Measurements from ENCODE around the gene PIP5K1B.

PIP5K1B gene

GRCh38 chr9:68738358-68738757 is 33.3 kb downstream of the PIP5K1B start:
- no peak for DNase-seq (ENCODE audit: low read depth in 2 of 2)

- DNase-seq (ENCODE audit: low read depth in 2 of 2) = no peak
Observed at GRCh38 chr9:68739621-68740174, 34.7 kb downstream of the PIP5K1B start.

GRCh38 chr9:68740561-68740960 is 35.5 kb downstream of the PIP5K1B start:
- DNase-seq (ENCODE audit: low read depth in 2 of 2) = no peak

- no peak for DNase-seq (ENCODE audit: low read depth in 2 of 2)
Observed at GRCh38 chr9:68741234-68741633, 36.2 kb downstream of the PIP5K1B start.

GRCh38 chr9:68741704-68742332 is 36.8 kb downstream of the PIP5K1B start:
- DNase-seq (ENCODE audit: low read depth in 2 of 2) = no peak

GRCh38 chr9:68742333-68742730 is 37.3 kb downstream of the PIP5K1B start:
- DNase-seq (ENCODE audit: low read depth in 2 of 2) = no peak

- DNase-seq (ENCODE audit: low read depth in 2 of 2) = no peak
Observed at GRCh38 chr9:68744426-68744825, 39.4 kb downstream of the PIP5K1B start.

GRCh38 chr9:68746525-68746924 is 41.5 kb downstream of the PIP5K1B start:
- DNase-seq (ENCODE audit: low read depth in 2 of 2) = no peak

- no peak for DNase-seq (ENCODE audit: low read depth in 2 of 2)
Observed at GRCh38 chr9:68747043-68747533, 42.0 kb downstream of the PIP5K1B start.

- DNase-seq (ENCODE audit: low read depth in 2 of 2) = no peak
Observed at GRCh38 chr9:68749135-68749534, 44.1 kb downstream of the PIP5K1B start.

- DNase-seq (ENCODE audit: low read depth in 2 of 2) = no peak
Observed at GRCh38 chr9:68749579-68750159, 44.6 kb downstream of the PIP5K1B start.

GRCh38 chr9:68750255-68750654 is 45.2 kb downstream of the PIP5K1B start:
- no peak for DNase-seq (ENCODE audit: low read depth in 2 of 2)

- no peak for DNase-seq (ENCODE audit: low read depth in 2 of 2)
Observed at GRCh38 chr9:68750786-68751185, 45.7 kb downstream of the PIP5K1B start.

GRCh38 chr9:68751556-68751955 is 46.5 kb downstream of the PIP5K1B start:
- no peak for DNase-seq (ENCODE audit: low read depth in 2 of 2)

GRCh38 chr9:68755051-68755450 is 50.0 kb downstream of the PIP5K1B start:
- DNase-seq (ENCODE audit: low read depth in 2 of 2) = no peak

GRCh38 chr9:68755752-68756151 is 50.7 kb downstream of the PIP5K1B start:
- no peak for DNase-seq (ENCODE audit: low read depth in 2 of 2)

GRCh38 chr9:68759981-68760673 is 55.1 kb downstream of the PIP5K1B start:
- DNase-seq (ENCODE audit: low read depth in 2 of 2) = no peak

- DNase-seq (ENCODE audit: low read depth in 2 of 2) = no peak
Observed at GRCh38 chr9:68760674-68761333, 55.8 kb downstream of the PIP5K1B start.

GRCh38 chr9:68762570-68762969 is 57.5 kb downstream of the PIP5K1B start:
- DNase-seq (ENCODE audit: low read depth in 2 of 2) = no peak

GRCh38 chr9:68763104-68763503 is 58.1 kb downstream of the PIP5K1B start:
- DNase-seq (ENCODE audit: low read depth in 2 of 2) = no peak

- no peak for DNase-seq (ENCODE audit: low read depth in 2 of 2)
Observed at GRCh38 chr9:68768619-68769018, 63.6 kb downstream of the PIP5K1B start.

GRCh38 chr9:68769852-68770251 is 64.8 kb downstream of the PIP5K1B start:
- no peak for DNase-seq (ENCODE audit: low read depth in 2 of 2)
